B cell (primary cell): ENCODE data around the gene SHMT2. TPM values are rescaled to one million over a fixed set of nuclear protein-coding genes. Genes with fewer than 3 reads are reported as not detected.

ENCODE experiments used
- ATAC-seq: fragments of 200-7000 bp; cut with Tn5 transposase; one replicate; pipeline ENCODE4 v1.10.0; 2021; ENCODE audit warnings: low read depth, mild to moderate bottlenecking, moderate number of reproducible peaks, moderate library complexity
- CTCF ChIA-PET: fragments of 350-600 bp; sonication (Branson Sonifier 250); formaldehyde crosslinking; loops from one replicate; lab custom pipeline; 2021; ENCODE audit warnings: antibody characterized with exemption, inconsistent platforms; lab: Charles Lee
- POLR2A ChIA-PET: fragments of 350-600 bp; sonication (Branson Sonifier 250); formaldehyde crosslinking; loops from one replicate; lab custom pipeline; 2021; ENCODE audit warnings: antibody characterized with exemption; lab: Charles Lee
- DNase-seq: peaks from one replicate; pipeline ENCODE4 v3.0.0; 2013
- H2AFZ ChIP-seq: 2 replicates; pipeline ENCODE4 v1.6.1; 2012; ENCODE audit warnings: mild to moderate bottlenecking, low read depth, low read length; ENCODE audit not compliant: insufficient read depth, poor library complexity, severe bottlenecking
- H3K27ac ChIP-seq, 2 donors: 1 replicate in 1 of 2; 2 replicates in 1 of 2; pipeline ENCODE4 v1.5.1; 2012 to 2013; ENCODE audit warnings: low read length in 2 of 2, mild to moderate bottlenecking in 2 of 2, moderate library complexity in 1 of 2
- H3K27me3 ChIP-seq, 4 experiments: fragments of 200-600 bp in 1 of 4; sonication (generic) in 1 of 4; replicated peaks in 1 of 4; 1 replicate in 2 of 4; 2 replicates in 2 of 4; pipeline versions ENCODE4 v1.6.1 to v1.7.0; 2013 to 2016; ENCODE audit warnings: low read length in 3 of 4, mild to moderate bottlenecking in 2 of 4, mixed read lengths in 1 of 4, moderate library complexity in 1 of 4; ENCODE audit not compliant: insufficient read depth in 4 of 4, control insufficient read depth in 3 of 4; ENCODE audit errors: control extremely low read depth in 1 of 4
- H3K36me3 ChIP-seq, 2 experiments: replicated peaks in 1 of 2; 1 replicate in 1 of 2; 2 replicates in 1 of 2; pipeline versions ENCODE4 v1.6.1 to v1.7.1; 2013; ENCODE audit warnings: low read length in 1 of 2; ENCODE audit not compliant: insufficient read depth in 2 of 2, control insufficient read depth in 1 of 2; ENCODE audit errors: control extremely low read depth in 1 of 2, extremely low read depth in 1 of 2
- H3K4me1 ChIP-seq, 2 donors: fragments of 200-600 bp in 1 of 2; sonication (generic) in 1 of 2; 1 replicate in 1 of 2; 2 replicates in 1 of 2; pipeline versions ENCODE4 v1.5.1 to v1.6.1; 2013 to 2017; ENCODE audit warnings: low read length in 2 of 2; ENCODE audit not compliant: control insufficient read depth in 2 of 2, insufficient read depth in 2 of 2
- H3K4me2 ChIP-seq: replicated peaks from 2 replicates; pipeline ENCODE3; 2012; ENCODE audit warnings: mild to moderate bottlenecking, low read depth, low read length; ENCODE audit not compliant: poor library complexity, severe bottlenecking
- H3K4me3 ChIP-seq, 5 experiments: fragments of 200-600 bp in 1 of 5; sonication (generic) in 1 of 5; 1 replicate in 3 of 5; 2 replicates in 2 of 5; pipeline versions ENCODE4 v1.5.1 to v1.7.0; 2011 to 2016; ENCODE audit warnings: low read length in 4 of 5, mild to moderate bottlenecking in 4 of 5, low read depth in 2 of 5, control low read depth in 1 of 5, moderate library complexity in 1 of 5; ENCODE audit not compliant: insufficient read depth in 1 of 5; ENCODE audit errors: control extremely low read depth in 1 of 5, extremely low read depth in 1 of 5
- H3K79me2 ChIP-seq: fragments of 200-600 bp; sonication (generic); one replicate; pipeline ENCODE4 v1.6.0; 2016; ENCODE audit warnings: low read length; ENCODE audit not compliant: control insufficient read depth, insufficient read depth
- H3K9ac ChIP-seq: fragments of 200-600 bp; sonication (generic); 2 replicates; pipeline ENCODE4 v1.6.1; 2017; ENCODE audit warnings: mild to moderate bottlenecking, low read length, moderate library complexity
- H3K9me3 ChIP-seq, 3 donors: one replicate each; pipeline versions ENCODE4 v1.6.1 to v1.7.1; 2013; ENCODE audit warnings: low read length in 2 of 3; ENCODE audit not compliant: control insufficient read depth in 2 of 3, insufficient read depth in 1 of 3; ENCODE audit errors: control extremely low read depth in 1 of 3
- H4K20me1 ChIP-seq: 2 replicates; pipeline ENCODE4 v1.6.0; 2012; ENCODE audit warnings: mild to moderate bottlenecking, low read length; ENCODE audit not compliant: insufficient read depth, control insufficient read depth, poor library complexity, severe bottlenecking
- H3K27ac Mint-ChIP-seq: one replicate; pipeline ENCODE4 v1.8.0; 2021; ENCODE audit warnings: mixed read lengths
- H3K27me3 Mint-ChIP-seq: one replicate; pipeline ENCODE4 v1.8.0; 2021; ENCODE audit warnings: mixed read lengths
- H3K4me1 Mint-ChIP-seq: one replicate; pipeline ENCODE4 v1.8.0; 2021; ENCODE audit warnings: mixed read lengths
- H3K4me3 Mint-ChIP-seq: one replicate; pipeline ENCODE4 v1.8.0; 2021; ENCODE audit warnings: mixed read lengths
- H3K9me3 Mint-ChIP-seq: one replicate; pipeline ENCODE4 v1.8.0; 2022; ENCODE audit warnings: mixed read lengths; ENCODE audit not compliant: insufficient read depth
- CTCF ChIP-seq: fragments of 200-600 bp; IDR thresholded peaks from one replicate; pipeline ENCODE4 v1.8.0; 2022; ENCODE audit warnings: antibody characterized with exemption, mild to moderate bottlenecking
- EZH2 ChIP-seq: IDR thresholded peaks from 2 replicates; pipeline ENCODE4 v1.6.1; 2012; ENCODE audit warnings: borderline replicate concordance, low read depth, mild to moderate bottlenecking, moderate library complexity, low read length; ENCODE audit not compliant: insufficient read depth, poor library complexity, severe bottlenecking
- WGBS: methylation state at CpG from one replicate; pipeline ENCODE4 v1.1.5; 2013; ENCODE audit warnings: missing lambda C conversion rate; ENCODE audit not compliant: insufficient coverage; 5-methylcytosine and 5-hydroxymethylcytosine counted together
- intact Hi-C: fragments of 100-400 bp; cut with micrococcal nuclease; formaldehyde crosslinking; loops from one replicate; pipeline ENCODE4 v1.10.0; 2022
- polyA plus RNA-seq: library from polyadenylated mRNA; depleted of rRNA; stranded (reverse); fragments of >200 nt; gene quantifications from 2 replicates; pipeline ENCODE4 v1.2.3, GENCODE V29; 2012
- total RNA-seq, 2 donors: library from RNA; stranded (reverse); fragments of 120-200 nt in 1 of 2; gene quantifications; 1 replicate in 1 of 2; 2 replicates in 1 of 2; pipeline versions ENCODE4 v1.2.3 to v1.2.4, GENCODE V29; 2013 to 2022

SHMT2 gene
- total and polyA plus RNA-seq, 2 donors (not counting 1 experiment from before 2014, with no cell fraction given), result 166 to 236 TPM

GRCh38 chr12:57250956-57251355 lies 21.4 kb downstream of the SHMT2 start, which contains the start of gene STAC3:
TSS of gene STAC3 (minus strand) at chr12:57251187. CDS start at chr12:57249636, 1,551 bp downstream.
- POLR2A ChIA-PET, result interaction anchor here (0.6 kb wide), 2 partner anchors 203 to 560 kb away, joined by 6 to 7 read pairs; no protein-coding TSS in a partner anchor

More at GRCh38 chr12:57250956-57251355, 21.4 kb downstream of the SHMT2 start, which contains the start of gene STAC3:
- Histone ChIP-seq H3K27ac (no peak within 1 kb of the TSS), H3K36me3 (peaks cover 5 to 15% of the 10 kb centered on the region in 2 experiments), H4K20me1 (no peaks in the 10 kb centered on the region), H3K27me3 (no peaks in the 10 kb centered on the region), H3K4me1 (peaks cover 7 to 10% of the 10 kb centered on the region in 2 donors), H3K4me3 (no peak within 1 kb of the TSS), H3K79me2 (no peaks in the 10 kb centered on the region), H3K4me2 (no peak within 1 kb of the TSS), H3K9me3 (peaks cover 0 to 5% (median 0%) of the 10 kb centered on the region in 3 donors), H2AFZ (no peak within 1 kb of the TSS), H3K9ac (no peak within 1 kb of the TSS)
- intact Hi-C loops, result no loop called here
- TF ChIP-seq EZH2, result no peak
- no peak for TF ChIP-seq CTCF
- ATAC-seq, result no peak
- DNase-seq, result no peak
- H3K4me1 Mint-ChIP-seq, result peaks cover 10% of the 10 kb centered on the region
- no peak within 1 kb of the TSS for H3K27ac Mint-ChIP-seq
- no peaks in the 10 kb centered on the region for H3K9me3 Mint-ChIP-seq
- WGBS, result 85% methylated on average over 4 of the region's 7 CpGs
- no peaks in the 10 kb centered on the region for H3K27me3 Mint-ChIP-seq
- CTCF ChIA-PET, result interaction anchor here (0.7 to 31.1 kb wide), 2 partner anchors 35 to 1549 kb away, joined by 3 to 838 read pairs; partner anchors contain the start of gene NXPH4
- H3K4me3 Mint-ChIP-seq, result no peak within 1 kb of the TSS
